T1000 (cell line): ENCODE measurements around the gene NPHP4.

Experiments used
- DNase-seq: peaks from one replicate; lab custom pipeline; 2025; ENCODE audit warnings: mixed read lengths; lab: John Stamatoyannopoulos, UW

NPHP4 gene

GRCh38 chr1:5891736-5892135 lies 100.5 kb downstream of the NPHP4 start:
- DNase-seq = no peak

- no peak for DNase-seq
Observed at GRCh38 chr1:5891137-5891536, 101.1 kb downstream of the NPHP4 start.

- no peak for DNase-seq
Observed at GRCh38 chr1:5890346-5891106, 101.7 kb downstream of the NPHP4 start.

- no peak for DNase-seq
Observed at GRCh38 chr1:5889901-5890300, 102.3 kb downstream of the NPHP4 start.

- DNase-seq = no peak
Observed at GRCh38 chr1:5889462-5889861, 102.8 kb downstream of the NPHP4 start.

- no peak for DNase-seq
Observed at GRCh38 chr1:5888606-5889211, 103.5 kb downstream of the NPHP4 start.

- DNase-seq = no peak
Observed at GRCh38 chr1:5887971-5888361, 104.3 kb downstream of the NPHP4 start.

- no peak for DNase-seq
Observed at GRCh38 chr1:5887349-5887970, 104.8 kb downstream of the NPHP4 start.

GRCh38 chr1:5886541-5887348 lies 105.5 kb downstream of the NPHP4 start:
- DNase-seq = no peak

GRCh38 chr1:5886140-5886483 lies 106.1 kb downstream of the NPHP4 start:
- DNase-seq = no peak

- no peak for DNase-seq
Observed at GRCh38 chr1:5885471-5886139, 106.6 kb downstream of the NPHP4 start.

GRCh38 chr1:5884110-5884509 lies 108.1 kb downstream of the NPHP4 start:
- DNase-seq = no peak

GRCh38 chr1:5883129-5884048 lies 108.8 kb downstream of the NPHP4 start:
- DNase-seq = no peak

- no peak for DNase-seq
Observed at GRCh38 chr1:5882367-5883128, 109.7 kb downstream of the NPHP4 start.

- DNase-seq = no peak
Observed at GRCh38 chr1:5881526-5882222, 110.6 kb downstream of the NPHP4 start.

- DNase-seq = no peak
Observed at GRCh38 chr1:5880630-5881405, 111.4 kb downstream of the NPHP4 start.

- no peak for DNase-seq
Observed at GRCh38 chr1:5879421-5879820, 112.8 kb downstream of the NPHP4 start.

- no peak for DNase-seq
Observed at GRCh38 chr1:5878971-5879370, 113.3 kb downstream of the NPHP4 start.
